ENCODE results near the gene RAD51AP2. TPM values are rescaled to one million over a fixed set of nuclear protein-coding genes. Genes with fewer than 3 reads are reported as not detected.

RAD51AP2 gene
- total and polyA plus RNA-seq, 2 of the 13 experiments (the other 11 are each of a cell fraction or from before 2014, with no cell fraction given), result 0.11 to 0.12 TPM

DNA sequence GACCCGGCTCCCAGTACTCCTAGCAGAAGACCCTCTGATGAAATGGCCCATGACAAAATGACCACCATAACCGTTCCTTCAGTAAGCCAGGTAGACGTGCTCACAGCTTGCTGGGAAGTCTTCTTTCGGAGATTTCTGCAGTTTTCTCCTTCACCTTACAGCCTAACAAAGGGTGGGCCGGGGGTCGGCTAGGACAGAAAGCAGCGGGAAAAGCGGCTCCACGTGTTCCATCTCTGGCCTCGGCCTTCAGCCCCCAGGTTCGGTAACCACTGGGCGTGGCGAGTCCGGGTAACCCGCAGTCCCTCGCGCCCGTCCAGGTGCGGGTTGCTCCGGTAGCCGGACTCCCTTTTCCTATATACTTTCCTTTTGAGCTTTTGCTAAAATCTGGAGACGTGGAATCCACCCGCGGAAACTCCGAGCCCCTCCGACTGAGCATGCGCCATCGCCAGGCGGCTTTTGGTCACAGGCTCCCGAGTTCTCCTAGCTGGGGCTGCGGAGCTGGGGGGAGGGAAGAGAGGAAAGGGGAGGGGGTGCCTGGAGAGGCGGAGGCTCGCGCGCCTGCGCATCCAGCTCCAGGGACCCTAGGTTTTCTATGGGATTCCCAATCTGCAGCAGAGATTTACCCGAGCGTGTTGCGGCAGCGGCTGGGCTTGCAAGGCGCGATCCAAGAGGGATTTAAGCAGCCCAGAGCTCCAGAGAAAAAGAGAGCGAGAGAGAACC, 22.0 kb upstream of the RAD51AP2 start, which contains the start of gene VSNL1 (continued):
- TF ChIP-seq RNF2 (conservative IDR thresholded peaks at IDR 0.05; ENCODE audit: low read depth) (peak; percentile 93), ZSCAN31 (CRISPR knock-in tag; IDR thresholded peaks at IDR 0.05; ENCODE audit: low read depth) (peak; percentile 97), SRSF1 (optimal IDR thresholded peaks at IDR 0.05; ENCODE audit: low read depth, low read length) (no peak), JUN (CRISPR knock-in tag; IDR thresholded peaks at IDR 0.05) (no peak), AHR (CRISPR knock-in tag; IDR thresholded peaks at IDR 0.05) (0 out of 2 replicates have a peak, but pooled peaks have one; percentile 47), GPBP1L1 (CRISPR knock-in tag; IDR thresholded peaks at IDR 0.05) (no peak), PHB2 (IDR thresholded peaks at IDR 0.05; ENCODE audit: partially characterized antibody) (no peak), ZBTB42 (CRISPR knock-in tag; IDR thresholded peaks at IDR 0.05) (peak; percentile 80), DPF2 (CRISPR knock-in tag; IDR thresholded peaks at IDR 0.05; ENCODE audit: borderline replicate concordance, low read depth) (no peak), ZNF276 (CRISPR knock-in tag; IDR thresholded peaks at IDR 0.05; ENCODE audit: low read depth) (no peak), SOX5 (CRISPR knock-in tag; IDR thresholded peaks at IDR 0.05; ENCODE audit: borderline replicate concordance) (peak; percentile 42; the same call in 1 of the 2 replicates), ZFX (CRISPR knock-in tag; IDR thresholded peaks at IDR 0.05; ENCODE audit: low read depth) (peak; percentile 87), SP2 (CRISPR knock-in tag; IDR thresholded peaks at IDR 0.05) (no peak), ZNF720 (CRISPR knock-in tag; IDR thresholded peaks at IDR 0.05) (no peak), GMEB2 (CRISPR knock-in tag; IDR thresholded peaks at IDR 0.05; ENCODE audit: low read depth) (no peak), ZBTB7B (CRISPR knock-in tag; IDR thresholded peaks at IDR 0.05) (peak; percentile 64), ARNTL (CRISPR knock-in tag; IDR thresholded peaks at IDR 0.05) (peak; percentile 55; the same call in 1 of the 2 replicates), ZMAT5 (CRISPR knock-in tag; IDR thresholded peaks at IDR 0.05; ENCODE audit: borderline replicate concordance, low read depth) (no peak), NKX3-1 (CRISPR knock-in tag; IDR thresholded peaks at IDR 0.05) (peak; percentile 85), ZNF160 (CRISPR knock-in tag; IDR thresholded peaks at IDR 0.05) (peak; percentile 65; the same call in 1 of the 2 replicates), ZFY (CRISPR knock-in tag; IDR thresholded peaks at IDR 0.05) (peak; percentile 88)
- TF ChIP-seq, protein P1, sequence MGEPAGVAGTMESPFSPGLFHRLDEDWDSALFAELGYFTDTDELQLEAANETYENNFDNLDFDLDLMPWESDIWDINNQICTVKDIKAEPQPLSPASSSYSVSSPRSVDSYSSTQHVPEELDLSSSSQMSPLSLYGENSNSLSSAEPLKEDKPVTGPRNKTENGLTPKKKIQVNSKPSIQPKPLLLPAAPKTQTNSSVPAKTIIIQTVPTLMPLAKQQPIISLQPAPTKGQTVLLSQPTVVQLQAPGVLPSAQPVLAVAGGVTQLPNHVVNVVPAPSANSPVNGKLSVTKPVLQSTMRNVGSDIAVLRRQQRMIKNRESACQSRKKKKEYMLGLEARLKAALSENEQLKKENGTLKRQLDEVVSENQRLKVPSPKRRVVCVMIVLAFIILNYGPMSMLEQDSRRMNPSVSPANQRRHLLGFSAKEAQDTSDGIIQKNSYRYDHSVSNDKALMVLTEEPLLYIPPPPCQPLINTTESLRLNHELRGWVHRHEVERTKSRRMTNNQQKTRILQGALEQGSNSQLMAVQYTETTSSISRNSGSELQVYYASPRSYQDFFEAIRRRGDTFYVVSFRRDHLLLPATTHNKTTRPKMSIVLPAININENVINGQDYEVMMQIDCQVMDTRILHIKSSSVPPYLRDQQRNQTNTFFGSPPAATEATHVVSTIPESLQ (CRISPR knock-in tag; conservative IDR thresholded peaks at IDR 0.05), result no peak
- TF ChIP-seq, protein P2, sequence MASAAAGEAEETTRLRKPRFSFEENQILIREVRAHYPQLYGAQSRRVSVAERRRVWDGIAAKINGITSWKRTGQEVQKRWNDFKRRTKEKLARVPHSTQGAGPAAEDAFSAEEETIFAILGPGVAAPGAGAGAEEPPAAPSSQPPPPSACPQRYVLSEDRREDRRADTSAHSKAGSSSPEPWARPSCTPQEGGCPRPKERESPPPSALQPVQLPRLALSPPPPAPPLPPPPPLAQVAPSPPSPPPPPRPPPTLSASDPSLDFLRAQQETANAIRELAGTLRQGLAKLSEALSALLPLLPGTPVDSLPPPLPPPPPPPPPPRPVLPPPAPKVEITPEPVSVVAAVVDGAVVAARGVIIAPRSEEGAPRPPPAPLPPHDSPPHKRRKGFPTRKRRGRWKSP (CRISPR knock-in tag; IDR thresholded peaks at IDR 0.05), result peak; percentile 86

Measured in HepG2 (cell line).